Hepatocyte (in vitro differentiated cells): Measurements from ENCODE around the gene RAPGEF4. TPM values are rescaled to one million over a fixed set of nuclear protein-coding genes. Genes with fewer than 3 reads are reported as not detected.

Experiments used
- DNase-seq: peaks from one replicate; pipeline ENCODE4 v3.0.0-alpha.2; 2016; ENCODE audit warnings: low spot score
- H2AFZ ChIP-seq: fragments of 200-600 bp; sonication (generic); 2 replicates; pipeline ENCODE4 v1.6.0; 2016; ENCODE audit warnings: antibody characterized with exemption, mild to moderate bottlenecking
- H3K27ac ChIP-seq: fragments of 200-600 bp; sonication (generic); 2 replicates; pipeline ENCODE4 v1.5.1; 2016; ENCODE audit warnings: mild to moderate bottlenecking
- H3K27me3 ChIP-seq: fragments of 200-600 bp; sonication (generic); 2 replicates; pipeline ENCODE4 v1.6.1; 2016
- H3K36me3 ChIP-seq: fragments of 200-600 bp; sonication (generic); replicated peaks from 2 replicates; pipeline ENCODE4 v1.5.1; 2016; ENCODE audit warnings: low read depth; ENCODE audit not compliant: insufficient read depth
- H3K4me1 ChIP-seq: fragments of 200-600 bp; sonication (generic); 2 replicates; pipeline ENCODE4 v1.5.1; 2016; ENCODE audit warnings: mild to moderate bottlenecking, moderate library complexity; ENCODE audit not compliant: insufficient read depth
- H3K4me2 ChIP-seq: fragments of 200-600 bp; sonication (generic); 2 replicates; pipeline ENCODE4 v1.6.0; 2016
- H3K4me3 ChIP-seq: fragments of 200-600 bp; sonication (generic); 2 replicates; pipeline ENCODE4 v1.5.1; 2016; ENCODE audit warnings: mild to moderate bottlenecking
- H3K79me2 ChIP-seq: fragments of 200-600 bp; sonication (generic); 2 replicates; pipeline ENCODE4 v1.6.0; 2017; ENCODE audit warnings: mild to moderate bottlenecking
- H3K9me2 ChIP-seq: fragments of 200-600 bp; sonication (generic); replicated peaks from 2 replicates; pipeline ENCODE4 v1.6.0; 2017; ENCODE audit warnings: mild to moderate bottlenecking; ENCODE audit not compliant: insufficient read depth
- H3K9me3 ChIP-seq: fragments of 200-600 bp; sonication (generic); 2 replicates; pipeline ENCODE4 v1.5.1; 2016; ENCODE audit warnings: low read depth, mild to moderate bottlenecking
- H4K20me1 ChIP-seq: fragments of 200-600 bp; sonication (generic); 2 replicates; pipeline ENCODE4 v1.6.0; 2016; ENCODE audit warnings: mild to moderate bottlenecking; ENCODE audit not compliant: insufficient read depth, poor library complexity, severe bottlenecking
- EZH2 ChIP-seq: fragments of 200-600 bp; sonication (generic); IDR thresholded peaks from 2 replicates; pipeline ENCODE4 v1.6.1; 2016; ENCODE audit warnings: antibody characterized with exemption, mild to moderate bottlenecking, borderline replicate concordance
- EZH2phosphoT487 ChIP-seq: fragments of 200-600 bp; sonication (generic); IDR thresholded peaks from one replicate; pipeline ENCODE4 v1.6.1; 2018; ENCODE audit warnings: antibody characterized with exemption, mild to moderate bottlenecking, low read depth, moderate library complexity; ENCODE audit not compliant: unreplicated experiment, severe bottlenecking
- WGBS: methylation state at CpG from one replicate; pipeline ENCODE4 v1.1.6; 2016; ENCODE audit warnings: low lambda C conversion rate; ENCODE audit errors: missing lambda C conversion rate; 5-methylcytosine and 5-hydroxymethylcytosine counted together
- polyA plus RNA-seq: library from polyadenylated mRNA; unstranded; fragments of >200 nt; fragmentation: Nextera tagmentation; extraction: Ambion mirVana; gene quantifications from 2 replicates; pipeline ENCODE4 v1.2.1, GENCODE V29; 2016
- total RNA-seq: library from RNA; depleted of rRNA; stranded (reverse); fragments of >200 nt; gene quantifications from 2 replicates; pipeline ENCODE4 v1.2.3, GENCODE V29; 2014
- TF ChIP-seq, protein P1 (sequence below): fragments of 200-600 bp; sonication (generic); IDR thresholded peaks from 2 replicates; pipeline ENCODE4 v1.5.1; 2016; ENCODE audit warnings: antibody characterized with exemption, mild to moderate bottlenecking; ENCODE audit not compliant: poor library complexity

The RAPGEF4 gene
- total and polyA plus RNA-seq, 2 experiments from 2014 or later: 1.9 to 2.0 TPM

DNA sequence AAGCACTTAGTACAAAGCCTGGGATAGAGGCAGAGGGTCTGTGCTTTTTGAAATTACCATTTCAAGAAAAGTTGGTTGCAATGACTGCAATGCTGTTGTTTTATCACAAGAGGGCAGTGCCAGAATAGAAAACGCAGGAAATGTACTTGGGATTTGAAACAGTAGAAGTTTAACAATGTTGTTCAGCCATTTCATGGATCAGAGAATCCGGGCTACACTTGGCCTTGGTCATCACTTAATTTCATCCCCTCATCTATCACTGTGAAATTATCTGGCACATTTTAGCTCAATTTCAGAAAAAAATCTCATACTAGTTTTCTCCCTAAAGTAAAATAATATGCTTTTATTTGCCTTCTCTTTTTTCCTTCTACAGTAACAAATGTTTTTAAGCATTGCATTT is 70.8 kb downstream of the RAPGEF4 start:
- peak; percentile 60 for DNase-seq
- no peak overlapping the region for H2AFZ ChIP-seq

DNA sequence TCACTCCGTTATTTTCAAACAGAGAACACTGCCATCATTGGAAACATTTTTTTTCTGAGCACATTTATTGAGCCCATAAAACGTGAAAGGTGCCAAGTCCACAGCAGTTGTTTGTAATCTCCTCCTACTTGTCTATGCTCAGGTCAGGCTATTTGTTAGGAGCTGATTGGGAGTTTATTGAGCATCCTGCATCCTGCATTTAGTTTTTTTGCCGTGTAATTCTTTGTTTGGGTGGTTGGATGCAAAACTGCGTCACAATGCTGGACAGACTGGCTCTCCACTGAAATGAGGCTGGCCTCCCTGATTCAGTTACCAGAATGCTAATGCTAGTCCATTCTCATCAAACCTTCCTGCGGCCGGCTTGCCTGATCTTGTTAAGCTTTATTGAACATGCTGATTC is 71.4 kb downstream of the RAPGEF4 start:
- DNase-seq: peak; percentile 20
- TF ChIP-seq EZH2 (no peak), EZH2phosphoT487 (no peak)
- TF ChIP-seq, protein P1, sequence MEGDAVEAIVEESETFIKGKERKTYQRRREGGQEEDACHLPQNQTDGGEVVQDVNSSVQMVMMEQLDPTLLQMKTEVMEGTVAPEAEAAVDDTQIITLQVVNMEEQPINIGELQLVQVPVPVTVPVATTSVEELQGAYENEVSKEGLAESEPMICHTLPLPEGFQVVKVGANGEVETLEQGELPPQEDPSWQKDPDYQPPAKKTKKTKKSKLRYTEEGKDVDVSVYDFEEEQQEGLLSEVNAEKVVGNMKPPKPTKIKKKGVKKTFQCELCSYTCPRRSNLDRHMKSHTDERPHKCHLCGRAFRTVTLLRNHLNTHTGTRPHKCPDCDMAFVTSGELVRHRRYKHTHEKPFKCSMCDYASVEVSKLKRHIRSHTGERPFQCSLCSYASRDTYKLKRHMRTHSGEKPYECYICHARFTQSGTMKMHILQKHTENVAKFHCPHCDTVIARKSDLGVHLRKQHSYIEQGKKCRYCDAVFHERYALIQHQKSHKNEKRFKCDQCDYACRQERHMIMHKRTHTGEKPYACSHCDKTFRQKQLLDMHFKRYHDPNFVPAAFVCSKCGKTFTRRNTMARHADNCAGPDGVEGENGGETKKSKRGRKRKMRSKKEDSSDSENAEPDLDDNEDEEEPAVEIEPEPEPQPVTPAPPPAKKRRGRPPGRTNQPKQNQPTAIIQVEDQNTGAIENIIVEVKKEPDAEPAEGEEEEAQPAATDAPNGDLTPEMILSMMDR: no peak
- no peak overlapping the region for H3K27ac ChIP-seq
- H3K4me3 ChIP-seq: no peak overlapping the region
- H3K9me2 ChIP-seq: no peaks in the 10 kb centered on the region
- peak overlapping the region; percentile 48 for H3K4me2 ChIP-seq
- 60% methylated on average over 6 of the region's 6 CpGs for WGBS
- peaks cover 3% of the 10 kb centered on the region for H3K4me1 ChIP-seq
- H4K20me1 ChIP-seq: no peaks in the 10 kb centered on the region
- no peaks in the 10 kb centered on the region for H3K36me3 ChIP-seq
- no peaks in the 10 kb centered on the region for H3K27me3 ChIP-seq
- H2AFZ ChIP-seq: no peak overlapping the region
- H3K79me2 ChIP-seq: no peaks in the 10 kb centered on the region
- H3K9me3 ChIP-seq: no peaks in the 10 kb centered on the region

More for the DNA sequence above, 70.8 kb downstream of the RAPGEF4 start:
- Histone ChIP-seq H3K4me3 (no peak overlapping the region), H3K4me2 (peak overlapping the region; percentile 48), H4K20me1 (no peaks in the 10 kb centered on the region), H3K36me3 (no peaks in the 10 kb centered on the region), H3K9me2 (no peaks in the 10 kb centered on the region), H3K4me1 (peaks cover 3% of the 10 kb centered on the region), H3K27me3 (no peaks in the 10 kb centered on the region), H3K79me2 (no peaks in the 10 kb centered on the region), H3K27ac (no peak overlapping the region), H3K9me3 (no peaks in the 10 kb centered on the region)
- WGBS: 0% methylated on average over 2 of the region's 2 CpGs
- no peak for TF ChIP-seq EZH2
- TF ChIP-seq EZH2phosphoT487: no peak
- TF ChIP-seq, protein P1: peak; percentile 90

DNA sequence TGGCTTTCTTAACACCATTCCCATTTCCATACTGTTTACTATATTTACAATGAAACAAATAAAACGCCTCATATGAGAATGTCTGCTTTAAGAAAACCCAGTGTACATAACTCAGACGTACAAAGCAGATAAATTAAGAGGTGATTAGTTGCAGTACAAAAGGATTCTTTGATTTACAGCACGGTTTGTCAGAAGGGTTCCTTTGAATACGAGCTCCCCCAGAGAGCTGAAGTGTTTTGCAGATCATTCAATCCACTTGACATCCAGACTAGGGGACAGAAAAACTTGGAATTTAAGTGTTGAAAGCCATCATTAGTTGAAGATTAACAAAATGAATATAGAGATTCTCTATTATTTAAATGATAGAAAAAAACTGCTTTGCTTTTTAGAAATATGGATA is 72.5 kb downstream of the RAPGEF4 start:
- H4K20me1 ChIP-seq: no peaks in the 10 kb centered on the region
- no peaks in the 10 kb centered on the region for H3K79me2 ChIP-seq
- H2AFZ ChIP-seq: no peak overlapping the region
- H3K27ac ChIP-seq: no peak overlapping the region
- no peaks in the 10 kb centered on the region for H3K9me2 ChIP-seq
- no peaks in the 10 kb centered on the region for H3K36me3 ChIP-seq
- H3K4me2 ChIP-seq: no peak overlapping the region
- no peaks in the 10 kb centered on the region for H3K27me3 ChIP-seq
- 86% methylated on average over 4 of the region's 4 CpGs for WGBS
- no peak for DNase-seq
- H3K4me1 ChIP-seq: peaks cover 3% of the 10 kb centered on the region
- TF ChIP-seq EZH2 (no peak), EZH2phosphoT487 (no peak)
- TF ChIP-seq, protein P1: no peak
- no peak overlapping the region for H3K4me3 ChIP-seq
- no peaks in the 10 kb centered on the region for H3K9me3 ChIP-seq

DNA sequence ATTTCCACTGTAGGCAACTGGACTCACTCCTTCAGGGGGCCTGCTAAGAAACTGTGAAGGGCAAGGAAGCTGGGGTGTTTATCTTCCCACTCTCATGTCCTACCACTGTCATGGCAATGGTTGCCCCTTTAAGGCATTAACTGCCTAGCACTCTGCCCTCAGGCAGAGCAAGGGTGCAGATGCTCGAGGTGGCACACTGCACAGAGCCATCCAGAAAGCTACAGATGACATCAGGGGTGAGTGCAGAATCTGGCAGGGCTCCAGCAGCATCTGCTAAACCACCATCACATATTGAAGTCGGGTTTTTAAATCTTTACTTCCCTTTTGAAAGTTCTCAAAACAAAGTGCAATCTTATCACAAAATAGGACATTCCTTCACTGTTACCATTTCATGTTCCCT is 75.4 kb downstream of the RAPGEF4 start:
- 53% methylated on average over 2 of the region's 2 CpGs for WGBS

More for the DNA sequence above, 75.4 kb downstream of the RAPGEF4 start:
- no peaks in the 10 kb centered on the region for H3K36me3 ChIP-seq
- no peak overlapping the region for H3K4me3 ChIP-seq
- H3K27ac ChIP-seq: no peak overlapping the region
- no peaks in the 10 kb centered on the region for H3K79me2 ChIP-seq
- H4K20me1 ChIP-seq: no peaks in the 10 kb centered on the region
- no peak overlapping the region for H3K4me2 ChIP-seq
- no peaks in the 10 kb centered on the region for H3K9me2 ChIP-seq
- H2AFZ ChIP-seq: no peak overlapping the region
- no peaks in the 10 kb centered on the region for H3K9me3 ChIP-seq
- peaks cover 3% of the 10 kb centered on the region for H3K4me1 ChIP-seq
- DNase-seq: no peak
- TF ChIP-seq EZH2phosphoT487 (no peak), EZH2 (no peak)
- TF ChIP-seq, protein P1: no peak
- no peaks in the 10 kb centered on the region for H3K27me3 ChIP-seq
